Heart left ventricle (tissue), 16 donors: Measurements from ENCODE around the gene MSRB2. TPM values are rescaled to one million over a fixed set of nuclear protein-coding genes. Genes with fewer than 3 reads are reported as not detected.
"Not testable (repeated sequence)": the region's sequence is repeated elsewhere in the genome, so short reads cannot be mapped to it uniquely, and the experiment has no call there.

Source experiments
- ATAC-seq, 4 donors: fragments of 200-7000 bp; cut with Tn5 transposase; one replicate each; pipeline ENCODE4 v1.9.1; 2020 to 2022; ENCODE audit warnings: moderate library complexity in 4 of 4, mild to moderate bottlenecking in 3 of 4, moderate number of reproducible peaks in 1 of 4
- DNase-seq, 5 donors: peaks; one replicate each; pipeline ENCODE4 v3.0.0-alpha.2; 2020
- H3K27ac ChIP-seq, 12 donors: fragments of 200-600 bp; sonication (generic) in 4 of 12; one replicate each; pipeline versions ENCODE4 v1.5.0 to v1.8.0; 2016 to 2022; ENCODE audit warnings: mild to moderate bottlenecking in 2 of 12
- H3K27me3 ChIP-seq, 9 donors: fragments of 200-600 bp; sonication (generic) in 2 of 9; one replicate each; pipeline versions ENCODE4 v1.5.1 to v1.8.0; 2016 to 2022; ENCODE audit warnings: mild to moderate bottlenecking in 3 of 9
- H3K36me3 ChIP-seq, 9 donors: fragments of 200-600 bp; sonication (generic) in 2 of 9; one replicate each; pipeline versions ENCODE4 v1.5.0 to v1.8.0; 2018 to 2022; ENCODE audit warnings: mild to moderate bottlenecking in 2 of 9
- H3K4me1 ChIP-seq, 12 donors: fragments of 200-600 bp; sonication (generic) in 4 of 12; one replicate each; pipeline versions ENCODE4 v1.5.0 to v1.8.0; 2016 to 2022; ENCODE audit warnings: mild to moderate bottlenecking in 3 of 12
- H3K4me3 ChIP-seq, 12 donors: fragments of 200-600 bp; sonication (generic) in 4 of 12; one replicate each; pipeline versions ENCODE4 v1.5.0 to v1.8.0; 2017 to 2022; ENCODE audit warnings: mild to moderate bottlenecking in 9 of 12, moderate library complexity in 4 of 12
- H3K9me3 ChIP-seq, 12 donors: fragments of 200-600 bp; sonication (generic) in 4 of 12; one replicate each; pipeline versions ENCODE4 v1.5.0 to v1.8.0; 2016 to 2022; ENCODE audit warnings: mild to moderate bottlenecking in 1 of 12
- POLR2A ChIP-seq, 2 donors: fragments of 450-650 bp; IDR thresholded peaks; one replicate each; pipeline ENCODE4 v1.6.1; 2017; ENCODE audit warnings: antibody characterized with exemption in 2 of 2, mild to moderate bottlenecking in 2 of 2, moderate library complexity in 2 of 2
- WGBS, 4 donors: extraction: QIAGEN DNeasy Blood & Tissue Kit in 2 of 4; methylation state at CpG; one replicate each; pipeline versions ENCODE4 v1.1.5 to v1.1.7; 2013 to 2018; 5-methylcytosine and 5-hydroxymethylcytosine counted together
- intact Hi-C, 10 donors: fragments of 100-400 bp; cut with DNase I; formaldehyde crosslinking; loops; one replicate each; pipeline versions ENCODE4 v1.11.1 to v1.14.2; 2022
- polyA plus RNA-seq, 2 donors: library from polyadenylated mRNA; stranded (reverse); fragments of 200-250 nt; gene quantifications; one replicate each; pipeline ENCODE4 v1.2.3, GENCODE V29; 2013
- total RNA-seq, 9 donors: library from RNA; depleted of rRNA in 2 of 9; stranded (reverse); fragments of >200 nt in 2 of 9; fragmentation: NEBNext Ultra II Directional in 3 of 9; extraction: Animal tissue kit (Norgen Biotek cat#: 25700) in 3 of 9; gene quantifications; one replicate each; pipeline versions ENCODE4 v1.1.0 to v1.2.4, GENCODE V29; 2016 to 2023
- TF ChIP-seq, protein P1 (sequence below), 12 donors: fragments of 200-600 bp; sonication (generic) in 4 of 12; IDR thresholded peaks; one replicate each; pipeline versions ENCODE4 v1.5.0 to v1.8.0; 2018 to 2022; ENCODE audit warnings: antibody characterized with exemption in 12 of 12, mild to moderate bottlenecking in 5 of 12
- donor health status: ischemic (EF 13 %, LVEDD 7.1; RV severe dilation, severe dysfunction).
- donor health status: healthy with polysubstance abuse.
- donor health status: DM: no; HTN: yes; CAD: no.
- donor health status: DM: no; HTN: no; CAD: no.
- donor health status: ischemic (EF 25% LVEDD 6.9; RV normal size, moderate dysfunction).
- donor health status: ischemic (EF 25% LVEDD 5.7; RV mildly dilated, moderate dysfunction).
- donor health status: healthy.
- donor health status: DM: yes; HTN: yes; CAD: no.
- donor health status: ischemic (EF 35%, LVEDD 5.7; RV mildly dilated, moderate dysfunction).
- donor health status: nonischemic (EF 11% LVEDD 7.7; RV severe dilation, severe dysfunction).
- donor health status: DM: yes; HTN: yes; CAD: no.
- donor health status: PGD.
- donor health status: ischemic (EF 29% LVEDD 5.4; RV normal size, mild dysfunction).
- donor health status: nonischemic (EF 23%, LVEDD 6.1; RV moderate dilation, normal function).

Gene MSRB2
- total and polyA plus RNA-seq, 11 donors, result 35.1 to 200 (median 139) TPM

DNA sequence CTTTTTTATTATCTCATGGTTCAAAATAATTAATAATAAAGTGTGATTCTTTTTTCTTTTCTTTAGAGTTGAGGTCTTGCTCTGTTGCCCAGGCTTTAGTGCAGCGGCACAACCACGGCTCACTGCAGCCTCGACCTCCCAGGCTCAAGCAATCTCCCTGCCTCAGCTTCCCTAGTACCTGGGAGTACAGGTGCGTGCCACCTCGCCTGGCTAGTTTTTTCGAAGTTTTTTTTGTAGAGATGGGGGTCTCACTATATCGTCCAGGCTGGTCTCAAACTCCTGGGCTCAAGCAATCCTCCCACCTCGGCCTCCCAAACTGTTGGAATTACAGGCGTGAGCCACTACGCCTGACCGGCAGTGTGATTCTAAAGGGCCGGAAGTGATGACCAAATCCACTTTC lies 28.0 kb upstream of the MSRB2 start:
- no peaks in the 10 kb centered on the region for H3K36me3 ChIP-seq
- no peaks in the 10 kb centered on the region for H3K9me3 ChIP-seq
- TF ChIP-seq, protein P1, sequence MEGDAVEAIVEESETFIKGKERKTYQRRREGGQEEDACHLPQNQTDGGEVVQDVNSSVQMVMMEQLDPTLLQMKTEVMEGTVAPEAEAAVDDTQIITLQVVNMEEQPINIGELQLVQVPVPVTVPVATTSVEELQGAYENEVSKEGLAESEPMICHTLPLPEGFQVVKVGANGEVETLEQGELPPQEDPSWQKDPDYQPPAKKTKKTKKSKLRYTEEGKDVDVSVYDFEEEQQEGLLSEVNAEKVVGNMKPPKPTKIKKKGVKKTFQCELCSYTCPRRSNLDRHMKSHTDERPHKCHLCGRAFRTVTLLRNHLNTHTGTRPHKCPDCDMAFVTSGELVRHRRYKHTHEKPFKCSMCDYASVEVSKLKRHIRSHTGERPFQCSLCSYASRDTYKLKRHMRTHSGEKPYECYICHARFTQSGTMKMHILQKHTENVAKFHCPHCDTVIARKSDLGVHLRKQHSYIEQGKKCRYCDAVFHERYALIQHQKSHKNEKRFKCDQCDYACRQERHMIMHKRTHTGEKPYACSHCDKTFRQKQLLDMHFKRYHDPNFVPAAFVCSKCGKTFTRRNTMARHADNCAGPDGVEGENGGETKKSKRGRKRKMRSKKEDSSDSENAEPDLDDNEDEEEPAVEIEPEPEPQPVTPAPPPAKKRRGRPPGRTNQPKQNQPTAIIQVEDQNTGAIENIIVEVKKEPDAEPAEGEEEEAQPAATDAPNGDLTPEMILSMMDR (IDR thresholded peaks at IDR 0.05), result no peak
- TF ChIP-seq POLR2A (IDR thresholded peaks at IDR 0.05), result no peak
- no peak overlapping the region for H3K4me3 ChIP-seq
- H3K27ac ChIP-seq, result no peak overlapping the region
- DNase-seq (no peak), ATAC-seq (no peak)
- 90 to 93% (median 92%) methylated on average over 12 of the region's 12 CpGs for WGBS, 4 donors
- no peaks in the 10 kb centered on the region for H3K27me3 ChIP-seq
- intact Hi-C loops, result loop anchor here in 6 of 10 donors (5.0 to 10.0 kb wide), 9 partner anchors 75 to 1073 kb away; partner anchors contain the start of genes BMI1 (in 1 of the 6) and DNAJC1 (in 1 of the 6)
- peaks cover 0 to 20% (median 10%) of the 10 kb centered on the region in 12 donors for H3K4me1 ChIP-seq

DNA sequence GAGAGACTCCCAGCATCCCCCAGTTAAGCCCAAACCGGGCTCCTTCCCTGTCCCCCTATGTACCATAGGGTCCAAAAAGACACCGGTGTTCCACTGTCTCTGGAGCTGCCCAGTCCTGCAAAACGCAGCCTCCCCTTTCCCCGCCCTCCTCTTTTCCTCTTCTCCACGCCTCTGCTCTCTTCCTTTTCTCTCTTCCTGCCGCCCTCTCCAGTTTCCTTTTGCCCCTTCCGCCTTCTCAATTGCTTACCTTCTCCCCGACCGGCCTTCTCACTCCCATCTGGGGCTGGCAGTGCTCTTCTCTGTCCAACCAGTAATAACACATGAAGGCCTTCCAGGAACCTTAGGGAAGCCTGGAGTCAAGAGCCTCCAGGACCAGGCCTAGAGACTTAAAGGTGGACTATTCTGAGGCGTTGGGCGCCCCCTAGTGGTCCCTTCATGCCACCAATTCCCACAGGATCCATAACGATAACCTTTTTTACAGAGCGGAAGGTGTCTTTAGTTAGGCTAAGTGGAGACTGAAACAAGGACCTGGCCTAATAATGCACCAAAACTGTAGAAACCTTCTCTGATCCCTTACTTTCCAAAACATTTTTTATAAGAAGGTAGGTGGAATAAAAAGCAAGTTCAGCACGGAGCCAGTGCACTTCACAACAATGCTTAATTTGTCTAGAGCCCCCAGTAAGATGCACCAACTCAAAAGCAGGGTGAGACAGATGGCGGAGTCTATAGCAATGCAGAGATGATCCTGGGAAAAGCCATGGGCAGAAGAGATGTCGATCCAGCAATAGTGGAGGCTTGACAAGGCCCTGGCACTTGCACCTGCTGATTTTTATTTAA lies 27.2 kb upstream of the MSRB2 start:
- H3K4me1 ChIP-seq, result peaks cover 0 to 23% (median 10%) of the 10 kb centered on the region in 12 donors
- H3K36me3 ChIP-seq, result no peaks in the 10 kb centered on the region
- H3K9me3 ChIP-seq, result no peaks in the 10 kb centered on the region
- H3K27ac ChIP-seq, result no peak overlapping the region
- DNase-seq (peak; percentile 59 to 83 (median 66)), ATAC-seq (peak; percentile 25 to 73 (median 68))
- 53 to 63% (median 57%) methylated on average over 16 of the region's 16 CpGs for WGBS, 4 donors
- no peak overlapping the region for H3K4me3 ChIP-seq
- intact Hi-C loops, result loop anchor here in 7 of 10 donors (2.0 to 10.0 kb wide), 10 partner anchors 76 to 1073 kb away; partner anchors contain the start of genes BMI1 (in 1 of the 7) and DNAJC1 (in 1 of the 7)
- TF ChIP-seq POLR2A (IDR thresholded peaks at IDR 0.05), result no peak
- TF ChIP-seq, protein P1 (IDR thresholded peaks at IDR 0.05), result peak; percentile 70 to 90 (median 82)
- H3K27me3 ChIP-seq, result no peaks in the 10 kb centered on the region

DNA sequence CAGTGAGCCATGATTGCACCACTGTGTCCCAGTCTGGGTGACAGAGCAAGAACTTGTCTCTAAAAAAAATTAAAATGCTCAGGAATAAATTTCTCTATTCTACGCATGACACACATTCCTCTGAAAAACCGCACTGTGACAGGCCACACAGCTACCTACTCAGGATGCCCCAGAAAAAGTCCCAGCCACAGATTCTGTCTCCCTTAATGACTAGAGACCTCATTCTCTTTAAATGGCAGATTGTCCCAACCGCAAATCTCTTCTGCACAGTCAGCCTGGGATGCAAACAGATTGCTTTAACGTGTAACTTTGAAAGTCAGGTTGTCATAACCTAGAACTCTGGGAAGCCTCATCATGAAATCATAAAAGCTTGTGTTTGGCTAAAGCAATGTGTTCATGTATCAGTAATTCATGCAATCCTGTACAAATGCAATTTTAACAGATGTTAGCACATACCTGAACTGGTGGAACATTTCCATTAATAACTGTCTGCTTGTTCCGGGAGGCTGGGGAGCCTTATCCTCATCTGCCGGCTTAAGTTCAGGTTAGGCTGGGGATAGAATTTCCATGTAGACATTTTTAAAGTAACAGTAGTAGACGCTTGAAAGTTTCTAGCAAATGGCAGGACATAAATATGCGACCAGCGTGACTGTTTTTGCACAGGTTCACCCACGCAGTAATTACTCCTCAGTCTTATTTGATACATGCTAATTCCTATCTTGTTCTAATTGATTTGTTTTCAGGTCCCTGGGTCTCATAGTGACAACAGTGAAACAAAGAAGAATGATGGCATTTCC lies 26.2 kb upstream of the MSRB2 start:
- TF ChIP-seq POLR2A (IDR thresholded peaks at IDR 0.05), result no peak
- TF ChIP-seq, protein P1 (IDR thresholded peaks at IDR 0.05), result no peak
- H3K36me3 ChIP-seq, result no peaks in the 10 kb centered on the region

DNA sequence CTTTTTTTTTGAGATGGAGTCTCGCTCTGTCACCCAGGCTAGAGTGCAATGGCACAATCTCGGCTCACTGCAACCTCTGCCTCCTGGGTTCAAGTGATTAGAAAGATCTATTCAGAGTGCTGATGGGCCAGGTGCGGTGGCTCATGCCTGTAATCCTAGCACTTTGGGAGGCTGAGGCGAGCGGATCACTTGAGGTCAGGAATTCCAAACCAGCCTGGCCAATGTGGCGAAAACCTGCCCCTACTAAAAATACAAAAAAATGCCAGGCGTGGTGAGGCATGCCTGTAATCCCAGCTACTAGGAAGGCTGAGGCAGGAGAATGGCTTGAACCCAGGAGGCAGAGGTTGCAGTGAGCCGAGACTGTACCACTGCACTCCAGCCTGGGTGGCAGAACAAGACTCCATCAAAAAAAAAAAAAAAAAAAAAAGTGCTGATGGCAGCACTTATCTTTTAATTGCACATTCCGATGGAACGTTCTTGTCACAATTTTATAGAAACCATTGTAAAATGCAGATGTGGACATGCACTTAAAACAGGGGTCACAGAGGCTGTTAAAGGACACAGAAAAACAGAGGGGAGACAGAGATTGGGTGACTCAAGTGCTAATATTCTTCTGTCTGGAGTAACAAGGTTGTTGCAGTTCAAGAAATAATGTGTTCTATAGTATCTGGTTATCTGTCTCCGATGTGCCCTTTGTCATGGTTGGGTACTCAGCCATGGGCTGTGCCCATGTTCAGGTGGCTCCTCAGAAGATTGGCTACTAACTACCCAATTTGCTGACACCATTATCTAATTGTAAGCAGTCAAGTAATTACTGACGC lies 25.1 kb upstream of the MSRB2 start:
- DNase-seq, H3K9me3 ChIP-seq, H3K27me3 ChIP-seq, H3K36me3 ChIP-seq, H3K27ac ChIP-seq, ATAC-seq, H3K4me3 ChIP-seq, intact Hi-C loops: not testable (repeated sequence)
- H3K4me1 ChIP-seq, result peaks cover 0 to 16% (median 6%) of the 10 kb centered on the region in 12 donors
- 86 to 90% (median 89%) methylated on average over 8 to 12 of the region's 12 CpGs for WGBS, 4 donors

More for the DNA sequence above, 26.2 kb upstream of the MSRB2 start:
- ATAC-seq, result no peak
- no peaks in the 10 kb centered on the region for H3K9me3 ChIP-seq
- no peak for DNase-seq
- no peak overlapping the region for H3K4me3 ChIP-seq
- WGBS, 4 donors, result 76 to 86% (median 82%) methylated on average over 10 of the region's 10 CpGs
- H3K27me3 ChIP-seq, result no peaks in the 10 kb centered on the region
- H3K27ac ChIP-seq, result no peak overlapping the region
- H3K4me1 ChIP-seq, result peaks cover 0 to 23% (median 10%) of the 10 kb centered on the region in 12 donors
- intact Hi-C loops, result loop anchor here in 7 of 10 donors (2.0 to 10.0 kb wide), 10 partner anchors 77 to 1074 kb away; partner anchors contain the start of genes BMI1 (in 1 of the 7) and DNAJC1 (in 1 of the 7)
